ENCODE data around the gene ALKBH3. TPM values are rescaled to one million over a fixed set of nuclear protein-coding genes. Genes with fewer than 3 reads are reported as not detected.

The ALKBH3 gene
- total and polyA plus RNA-seq, 2 experiments from 2014 or later: 10.7 to 10.8 TPM

GRCh38 chr11:43967661-43968060 lies 87.0 kb downstream of the ALKBH3 start:
- no peak for DNase-seq (ENCODE audit: low spot score)
- Histone ChIP-seq H3K27me3 (ENCODE audit: insufficient read depth) (no peaks in the 10 kb centered on the region), H3K4me1 (ENCODE audit: insufficient read depth) (no peaks in the 10 kb centered on the region; the same call in 1 of the 2 replicates), H3K36me3 (ENCODE audit: insufficient read depth) (no peaks in the 10 kb centered on the region), H3K4me3 (no peak overlapping the region), H4K20me1 (replicated peaks; ENCODE audit: insufficient read depth) (no peaks in the 10 kb centered on the region), H3K27ac (ENCODE audit: low read depth) (no peak overlapping the region), H3K9me2 (ENCODE audit: insufficient read depth) (no peaks in the 10 kb centered on the region), H3K4me2 (no peak overlapping the region), H2AFZ (no peak overlapping the region), H3K79me2 (replicated peaks; ENCODE audit: insufficient read depth) (no peaks in the 10 kb centered on the region), H3F3A (replicated peaks; ENCODE audit: low read depth) (no peaks in the 10 kb centered on the region)
- ATAC-seq: no peak
- peaks cover 9% of the 10 kb centered on the region; the same call in 2 of the 3 replicates for H3K9me3 Mint-ChIP-seq
- no peak overlapping the region for H3K27ac Mint-ChIP-seq
- H3K4me1 Mint-ChIP-seq: peaks cover 2% of the 10 kb centered on the region; the same call in 2 of the 3 replicates
- peaks cover 3% of the 10 kb centered on the region for H3K27me3 Mint-ChIP-seq (ENCODE audit: insufficient read depth, low read depth, poor library complexity)
- TF ChIP-seq ZNF114 (CRISPR knock-in tag; IDR thresholded peaks at IDR 0.05) (no peak), STAT1 (IDR thresholded peaks at IDR 0.05; ENCODE audit: unreplicated experiment) (no peak), EZH2 (IDR thresholded peaks at IDR 0.05; ENCODE audit: low read depth, unreplicated experiment) (no peak), NANOG (IDR thresholded peaks at IDR 0.05; ENCODE audit: borderline replicate concordance) (no peak), CREB1 (CRISPR knock-in tag; IDR thresholded peaks at IDR 0.05; ENCODE audit: low read depth) (no peak), CTCF (conservative IDR thresholded peaks at IDR 0.05; ENCODE audit: low read depth in 2 of 2) (no peak), JUNB (IDR thresholded peaks at IDR 0.05; ENCODE audit: unreplicated experiment) (no peak), ZNF331 (CRISPR knock-in tag; IDR thresholded peaks at IDR 0.05; ENCODE audit: low read depth) (no peak), POLR2AphosphoS5 (IDR thresholded peaks at IDR 0.05; ENCODE audit: low read depth) (no peak), REST (IDR thresholded peaks at IDR 0.05; ENCODE audit: unreplicated experiment) (no peak), ETS1 (IDR thresholded peaks at IDR 0.05) (no peak), EZH2phosphoT487 (IDR thresholded peaks at IDR 0.05; ENCODE audit: unreplicated experiment) (no peak), ZNF462 (CRISPR knock-in tag; IDR thresholded peaks at IDR 0.05) (no peak)
- no peak overlapping the region for H3K4me3 Mint-ChIP-seq
- no peaks in the 10 kb centered on the region for H3K36me3 Mint-ChIP-seq (ENCODE audit: low read depth)
